Astrocyte of the spinal cord (primary cell): ENCODE measurements around the gene ZIC3.
"Not testable (repeated sequence)": the region's sequence is repeated elsewhere in the genome, so short reads cannot be mapped to it uniquely, and the experiment has no call there.

ENCODE experiments used
- DNase-seq: peaks from one replicate; pipeline ENCODE4 v3.0.0; 2011; ENCODE audit warnings: low read depth, low spot score
- H3K4me3 ChIP-seq: 2 replicates; pipeline ENCODE4 v1.5.1; 2011; ENCODE audit warnings: low read depth, mild to moderate bottlenecking, low read length, moderate library complexity
- in situ Hi-C: cut with HindIII; loops from 2 replicates; pipeline ENCODE4 v1.10.0; 2017; ENCODE audit warnings: low sequenced_read_pairs
- TF ChIP-seq, protein P1 (sequence below): IDR thresholded peaks from 2 replicates; pipeline ENCODE4 v1.5.1; 2012; ENCODE audit warnings: low read depth, mild to moderate bottlenecking, low read length, inconsistent platforms

The ZIC3 gene

GRCh38 chrX:137549851-137550664 lies 15.9 kb upstream of the ZIC3 start:
- no peak for DNase-seq
- peak overlapping the region; percentile 38 for H3K4me3 ChIP-seq
- TF ChIP-seq, protein P1, sequence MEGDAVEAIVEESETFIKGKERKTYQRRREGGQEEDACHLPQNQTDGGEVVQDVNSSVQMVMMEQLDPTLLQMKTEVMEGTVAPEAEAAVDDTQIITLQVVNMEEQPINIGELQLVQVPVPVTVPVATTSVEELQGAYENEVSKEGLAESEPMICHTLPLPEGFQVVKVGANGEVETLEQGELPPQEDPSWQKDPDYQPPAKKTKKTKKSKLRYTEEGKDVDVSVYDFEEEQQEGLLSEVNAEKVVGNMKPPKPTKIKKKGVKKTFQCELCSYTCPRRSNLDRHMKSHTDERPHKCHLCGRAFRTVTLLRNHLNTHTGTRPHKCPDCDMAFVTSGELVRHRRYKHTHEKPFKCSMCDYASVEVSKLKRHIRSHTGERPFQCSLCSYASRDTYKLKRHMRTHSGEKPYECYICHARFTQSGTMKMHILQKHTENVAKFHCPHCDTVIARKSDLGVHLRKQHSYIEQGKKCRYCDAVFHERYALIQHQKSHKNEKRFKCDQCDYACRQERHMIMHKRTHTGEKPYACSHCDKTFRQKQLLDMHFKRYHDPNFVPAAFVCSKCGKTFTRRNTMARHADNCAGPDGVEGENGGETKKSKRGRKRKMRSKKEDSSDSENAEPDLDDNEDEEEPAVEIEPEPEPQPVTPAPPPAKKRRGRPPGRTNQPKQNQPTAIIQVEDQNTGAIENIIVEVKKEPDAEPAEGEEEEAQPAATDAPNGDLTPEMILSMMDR, result no peak
- in situ Hi-C loops, result no loop called here

GRCh38 chrX:137550665-137551261 lies 15.2 kb upstream of the ZIC3 start:
- DNase-seq, result no peak
- in situ Hi-C loops, result no loop called here
- H3K4me3 ChIP-seq, result peak overlapping the region; percentile 38
- TF ChIP-seq, protein P1, result no peak

GRCh38 chrX:137552098-137552497 lies 13.8 kb upstream of the ZIC3 start:
- H3K4me3 ChIP-seq, DNase-seq, in situ Hi-C loops: not testable (repeated sequence)

- TF ChIP-seq, protein P1, result no peak
Measured at GRCh38 chrX:137562096-137562495, 3.8 kb upstream of the ZIC3 start.

GRCh38 chrX:137563681-137564651 lies 2.0 kb upstream of the ZIC3 start:
- peak; percentile 23 for DNase-seq
- H3K4me3 ChIP-seq, result peak overlapping the region; percentile 35
- in situ Hi-C loops, result no loop called here
- TF ChIP-seq, protein P1, result no peak

More at GRCh38 chrX:137562096-137562495, 3.8 kb upstream of the ZIC3 start:
- in situ Hi-C loops, result no loop called here
- DNase-seq, result peak; percentile 19
- H3K4me3 ChIP-seq, result no peak overlapping the region

DNA sequence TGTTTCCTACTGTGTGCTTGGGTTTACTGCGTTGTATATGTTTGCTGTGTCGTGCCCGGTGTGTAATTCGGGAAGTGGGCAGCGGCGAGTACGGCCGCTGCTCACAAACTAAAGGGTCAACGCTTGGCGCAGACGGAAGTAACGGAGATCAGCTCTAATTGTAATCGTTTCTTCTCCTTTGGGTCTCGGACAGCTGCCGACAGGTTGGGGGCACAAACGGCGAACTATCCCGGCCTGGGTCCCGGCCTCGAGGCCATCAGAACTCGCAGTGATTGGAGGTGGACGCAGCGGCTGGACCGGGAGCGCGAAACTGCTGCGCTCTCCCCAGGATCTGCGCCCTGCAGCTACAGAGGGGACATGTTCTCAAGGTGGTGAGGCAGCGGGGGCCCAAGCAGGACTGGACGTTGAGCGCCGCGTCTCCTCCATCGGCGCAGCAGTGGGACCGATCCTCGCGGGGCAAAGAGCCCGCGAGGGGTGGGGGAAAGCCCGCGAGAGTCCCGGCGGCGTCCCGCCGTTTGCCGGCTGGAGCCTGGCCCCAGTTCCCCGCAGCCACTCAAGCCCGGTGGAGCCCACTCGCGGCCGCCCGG lies 516 bp upstream of the ZIC3 start:
- in situ Hi-C loops, result no loop called here
- TF ChIP-seq, protein P1, result no peak
- no peak for DNase-seq
- H3K4me3 ChIP-seq, result peak overlapping the region; percentile 52
